GM12801 (cell line): ENCODE results near the gene C6orf52.

Source experiments
- TF ChIP-seq, protein P1 (sequence below): IDR thresholded peaks from one replicate; pipeline ENCODE4 v1.5.1; 2011; ENCODE audit warnings: control low read depth; ENCODE audit not compliant: insufficient read length; ENCODE audit errors: extremely low read depth

C6orf52 gene

GRCh38 chr6:10678456-10678855, 16.0 kb downstream of the C6orf52 start:
- TF ChIP-seq, protein P1, sequence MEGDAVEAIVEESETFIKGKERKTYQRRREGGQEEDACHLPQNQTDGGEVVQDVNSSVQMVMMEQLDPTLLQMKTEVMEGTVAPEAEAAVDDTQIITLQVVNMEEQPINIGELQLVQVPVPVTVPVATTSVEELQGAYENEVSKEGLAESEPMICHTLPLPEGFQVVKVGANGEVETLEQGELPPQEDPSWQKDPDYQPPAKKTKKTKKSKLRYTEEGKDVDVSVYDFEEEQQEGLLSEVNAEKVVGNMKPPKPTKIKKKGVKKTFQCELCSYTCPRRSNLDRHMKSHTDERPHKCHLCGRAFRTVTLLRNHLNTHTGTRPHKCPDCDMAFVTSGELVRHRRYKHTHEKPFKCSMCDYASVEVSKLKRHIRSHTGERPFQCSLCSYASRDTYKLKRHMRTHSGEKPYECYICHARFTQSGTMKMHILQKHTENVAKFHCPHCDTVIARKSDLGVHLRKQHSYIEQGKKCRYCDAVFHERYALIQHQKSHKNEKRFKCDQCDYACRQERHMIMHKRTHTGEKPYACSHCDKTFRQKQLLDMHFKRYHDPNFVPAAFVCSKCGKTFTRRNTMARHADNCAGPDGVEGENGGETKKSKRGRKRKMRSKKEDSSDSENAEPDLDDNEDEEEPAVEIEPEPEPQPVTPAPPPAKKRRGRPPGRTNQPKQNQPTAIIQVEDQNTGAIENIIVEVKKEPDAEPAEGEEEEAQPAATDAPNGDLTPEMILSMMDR = no peak

- TF ChIP-seq, protein P1 = no peak
Observed at GRCh38 chr6:10676403-10676802, 18.0 kb downstream of the C6orf52 start.

- TF ChIP-seq, protein P1 = no peak
Observed at GRCh38 chr6:10668126-10668917, 26.1 kb downstream of the C6orf52 start.

DNA sequence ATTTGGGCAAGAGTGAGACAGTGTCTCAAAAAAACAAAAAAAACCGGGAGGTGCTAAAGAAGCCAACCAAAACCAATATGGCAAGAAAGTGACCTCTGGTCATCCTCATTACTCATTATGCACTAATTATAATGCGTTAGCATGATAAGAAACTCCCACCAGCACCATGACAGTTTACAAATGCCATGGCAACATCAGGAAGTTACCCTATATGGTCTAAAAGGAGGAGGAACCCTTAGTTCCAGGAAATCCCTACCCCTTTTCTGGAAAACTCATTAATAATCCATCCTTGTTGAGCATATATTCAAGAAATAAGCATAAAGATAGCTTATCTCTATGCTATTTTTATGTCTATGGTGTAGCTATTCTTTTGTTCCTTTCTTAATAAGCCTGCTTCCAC, 31.7 kb downstream of the C6orf52 start:
- TF ChIP-seq, protein P1 = no peak

- TF ChIP-seq, protein P1 = no peak
Observed at GRCh38 chr6:10662207-10662606, 32.2 kb downstream of the C6orf52 start.

DNA sequence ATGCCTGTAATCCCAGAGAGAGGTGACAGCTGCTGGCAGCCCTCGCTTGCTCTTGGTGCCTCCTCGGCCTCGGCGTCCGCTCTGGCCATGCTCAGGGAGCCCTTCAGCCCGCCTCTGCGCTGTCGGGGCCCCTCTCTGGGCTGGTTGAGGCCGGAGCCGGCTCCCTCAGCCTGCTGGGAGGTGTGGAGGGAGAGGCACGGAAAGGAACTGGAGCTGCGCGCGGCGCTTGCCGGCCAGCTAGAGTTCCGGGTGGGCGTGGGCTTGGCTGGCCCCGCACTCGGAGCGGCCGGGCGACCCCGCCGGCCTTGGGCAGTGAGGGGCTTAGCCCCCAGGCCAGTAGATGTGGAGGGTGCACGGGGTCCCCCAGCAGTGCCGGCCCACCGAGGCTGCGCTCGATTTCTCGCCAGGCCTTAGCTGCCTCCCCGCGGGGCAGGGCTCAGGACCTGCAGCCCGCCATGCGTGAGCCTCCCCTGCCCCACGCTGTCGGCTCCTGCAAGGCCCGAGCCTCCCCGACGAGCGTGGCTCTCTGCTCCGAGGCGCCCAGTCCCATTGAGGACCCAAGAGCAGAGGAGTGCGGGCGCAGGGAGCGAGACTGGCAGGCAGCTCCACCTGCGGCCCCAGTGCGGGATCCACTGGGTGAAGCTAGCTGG, 34.6 kb downstream of the C6orf52 start:
- TF ChIP-seq, protein P1 = no peak

DNA sequence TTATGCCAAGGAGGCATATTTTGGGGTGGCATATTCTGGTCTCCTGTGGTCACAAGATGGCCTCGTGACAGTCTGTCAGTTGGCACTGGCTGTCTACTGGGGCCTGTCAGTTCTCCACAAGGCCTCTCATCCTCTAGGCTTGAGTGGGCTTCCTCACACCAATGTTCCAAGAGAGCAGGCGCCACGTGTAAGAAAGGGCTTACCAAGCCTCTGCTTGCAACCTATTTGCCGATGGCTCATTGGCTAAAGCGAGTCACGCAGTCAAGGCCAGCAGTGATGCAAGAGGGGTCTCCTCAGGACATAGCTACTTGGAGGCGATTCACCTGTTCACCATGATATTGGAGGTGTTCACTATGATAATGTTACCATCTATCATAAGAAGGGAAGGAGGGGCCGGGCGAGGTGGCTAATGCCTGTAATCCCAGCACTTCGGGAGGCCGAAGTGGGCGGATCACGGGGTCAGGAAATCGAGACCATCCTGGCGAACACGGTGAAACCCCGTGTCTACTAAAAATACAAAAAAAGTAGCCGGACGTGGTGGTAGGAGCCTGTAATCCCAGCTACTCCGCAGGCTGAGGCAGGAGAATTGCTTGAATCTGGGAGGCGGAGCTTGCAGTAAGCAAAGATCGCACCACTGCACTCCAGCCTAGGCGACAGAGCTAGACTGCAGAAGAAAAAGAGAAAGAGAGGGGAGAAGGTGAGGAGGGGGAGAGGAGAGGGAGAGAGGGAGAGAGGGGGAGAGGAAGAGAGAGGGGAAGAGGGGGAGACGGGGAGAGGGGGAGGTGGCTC, 35.3 kb downstream of the C6orf52 start:
- TF ChIP-seq, protein P1 = no peak
